ENCODE data around the gene TAS2R40.

GRCh38 chr7:143183024-143183423 is 38.8 kb upstream of the TAS2R40 start, which contains the start of gene TAS2R39:
- TF ChIP-seq EZH2 (IDR thresholded peaks at IDR 0.05; ENCODE audit: low read length, unreplicated experiment) (no peak), CTCF (conservative IDR thresholded peaks at IDR 0.05; ENCODE audit: low read depth, low read length) (no peak), EZH2phosphoT487 (IDR thresholded peaks at IDR 0.05; ENCODE audit: borderline replicate concordance, low read length) (no peak)

Measured in PC-3 (cell line).